HG03558 (cell line): ENCODE data around the gene PPP1R14D.
A peak's percentile ranks its signal among the peaks of the same experiment; 100 is the strongest.

Experiments
- ATAC-seq: cut with Tn5 transposase; IDR thresholded peaks from one replicate; pipeline ENCODE4 v1.9.1; 2021; ENCODE audit warnings: moderate number of reproducible peaks; ENCODE audit not compliant: unreplicated experiment; ENCODE audit errors: extremely low read depth

Gene PPP1R14D

GRCh38 chr15:40825661-40826422 is 2.7 kb downstream of the PPP1R14D start:
- ATAC-seq = no peak

DNA sequence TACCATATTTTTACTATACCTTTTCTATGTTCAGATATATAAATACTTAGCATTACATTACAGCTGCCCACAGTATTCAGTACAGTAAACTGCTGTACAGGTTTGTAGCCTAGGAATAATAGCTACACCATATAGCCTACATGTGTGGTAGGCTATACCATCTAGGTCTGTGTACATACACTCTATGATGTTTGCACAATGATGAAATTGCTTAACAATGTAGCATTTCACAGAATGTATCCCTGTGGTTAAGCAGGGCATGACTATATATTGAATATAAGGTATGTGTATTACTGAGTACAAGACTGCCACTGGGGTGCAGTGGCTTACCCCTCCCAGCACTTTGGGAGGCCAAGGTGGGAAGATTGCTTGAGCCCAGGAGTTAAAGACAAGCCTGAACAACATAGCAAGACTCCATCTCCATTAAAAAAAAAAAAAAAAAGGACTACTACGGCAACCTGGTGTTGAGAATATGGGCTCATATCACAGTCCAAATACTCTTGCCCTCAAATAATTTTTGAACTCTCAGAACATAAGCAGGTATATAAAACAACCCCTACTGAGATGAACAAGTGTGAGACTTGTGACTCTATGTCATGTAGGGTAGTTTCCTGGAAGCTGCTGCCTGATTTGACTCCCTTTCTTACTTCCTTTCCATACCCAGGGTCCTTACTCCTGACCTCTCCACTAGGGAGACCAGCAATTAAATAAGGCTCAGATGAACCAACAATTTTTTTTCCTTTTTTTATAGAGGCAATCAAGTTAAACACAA is 4.8 kb downstream of the PPP1R14D start:
- ATAC-seq = no peak

GRCh38 chr15:40821195-40821594 is 7.3 kb downstream of the PPP1R14D start:
- ATAC-seq = no peak

DNA sequence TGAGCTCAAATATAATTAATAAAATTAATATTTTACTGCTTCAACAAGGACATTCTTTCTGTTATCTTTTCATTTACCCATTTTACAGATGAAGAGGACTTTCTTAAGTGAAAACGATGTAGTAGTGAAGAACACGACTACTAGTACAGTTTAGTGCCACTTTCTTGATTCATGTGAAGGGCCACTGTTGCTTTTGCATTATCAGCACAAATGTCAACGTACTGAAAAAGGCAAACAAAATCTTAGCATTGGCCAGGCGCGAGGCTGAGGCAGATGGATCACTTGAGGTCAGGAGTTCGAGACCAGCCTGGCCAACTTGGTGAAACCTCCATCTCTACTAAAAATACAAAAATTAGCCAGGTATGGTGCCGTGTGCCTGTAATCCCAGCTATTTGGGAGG is 9.5 kb downstream of the PPP1R14D start:
- ATAC-seq = no peak

- no peak for ATAC-seq
Measured at GRCh38 chr15:40815042-40815698, 13.3 kb downstream of the PPP1R14D start.

DNA sequence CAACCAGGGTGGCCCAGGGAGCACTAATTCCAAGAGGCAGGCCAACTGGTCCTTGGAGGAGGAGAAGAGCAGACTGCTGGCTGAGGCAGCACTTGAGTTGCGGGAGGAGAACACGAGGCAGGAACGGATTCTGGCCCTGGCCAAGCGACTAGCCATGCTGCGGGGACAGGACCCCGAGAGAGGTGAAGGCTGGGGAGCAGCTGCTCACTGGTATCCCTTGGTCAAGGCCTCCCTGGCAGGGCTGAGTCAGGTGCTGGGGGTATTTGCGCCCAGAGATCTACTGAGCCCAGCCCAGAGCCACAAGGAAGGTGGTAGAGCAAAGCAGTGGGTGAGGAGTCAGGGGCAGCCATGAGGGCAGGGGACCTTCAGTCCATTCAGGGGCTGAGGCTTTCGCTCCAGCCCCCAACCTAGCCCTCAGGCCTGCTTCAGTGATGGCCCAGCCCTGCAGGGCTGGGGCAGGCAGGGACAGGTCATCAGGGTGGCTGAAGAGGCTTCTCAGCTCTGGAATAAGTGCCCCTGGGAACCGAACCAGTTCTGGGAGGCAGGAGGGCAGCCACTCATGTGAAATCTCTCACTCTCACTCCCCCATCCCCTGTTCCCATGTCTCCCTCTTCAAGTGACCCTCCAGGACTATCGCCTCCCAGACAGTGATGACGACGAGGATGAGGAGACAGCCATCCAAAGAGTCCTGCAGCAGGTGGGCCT is 15.6 kb downstream of the PPP1R14D start:
- no peak for ATAC-seq

- no peak for ATAC-seq
Measured at GRCh38 chr15:40808861-40809450, 19.6 kb downstream of the PPP1R14D start.

GRCh38 chr15:40807888-40808461 is 20.5 kb downstream of the PPP1R14D start:
- no peak for ATAC-seq

DNA sequence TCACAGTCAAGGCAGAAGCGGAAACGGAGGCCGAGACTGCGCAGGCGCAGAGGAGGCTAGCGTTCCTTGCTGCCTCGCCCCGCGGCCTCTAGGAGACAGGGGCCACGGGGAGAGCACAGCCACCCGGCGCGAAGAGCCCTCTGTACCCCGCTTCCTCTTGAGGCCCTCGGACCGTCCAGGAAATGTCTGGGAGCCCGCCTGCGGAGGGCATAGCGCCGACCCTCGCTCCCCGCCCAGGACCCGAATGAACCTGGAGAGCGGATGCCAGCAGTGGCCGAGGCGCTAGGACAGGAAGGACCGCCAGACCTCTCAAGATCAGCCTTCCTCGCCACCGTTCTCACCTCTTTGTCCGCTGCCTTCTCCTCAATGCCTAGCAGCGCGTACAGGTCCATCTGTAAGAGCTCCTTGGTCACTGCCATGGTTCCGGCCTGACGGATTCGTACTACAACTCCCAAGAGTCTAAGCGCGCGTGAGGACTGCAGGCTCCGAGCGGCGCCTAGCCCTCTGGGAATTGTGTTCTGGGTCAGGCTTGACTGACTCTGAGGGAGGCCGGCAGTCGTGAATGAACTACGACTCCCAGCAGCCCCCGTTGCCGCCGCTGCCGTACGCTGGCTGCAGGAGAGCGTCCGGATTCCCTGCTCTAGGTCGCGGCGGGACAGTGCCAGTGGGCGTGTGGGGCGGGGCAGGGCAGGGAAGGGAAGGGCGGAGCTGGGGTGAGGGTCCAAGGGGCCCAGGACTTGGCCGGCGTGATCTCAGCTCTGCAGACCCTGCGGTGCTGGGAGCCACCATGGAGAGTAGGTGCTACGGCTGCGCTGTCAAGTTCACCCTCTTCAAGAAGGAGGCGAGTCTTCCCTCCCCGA is 21.2 kb downstream of the PPP1R14D start, which contains the start of the genes DNAJC17 and ZFYVE19:
Gene DNAJC17 (minus strand): TSS at position 446 of the 860 bp plus-strand sequence. CDS start 27 bp downstream, at position 419.
Gene ZFYVE19 (plus strand): TSS at position 62 of the 860 bp plus-strand sequence. CDS start 501 bp downstream, at position 563.
- peak; percentile 85 for ATAC-seq

DNA sequence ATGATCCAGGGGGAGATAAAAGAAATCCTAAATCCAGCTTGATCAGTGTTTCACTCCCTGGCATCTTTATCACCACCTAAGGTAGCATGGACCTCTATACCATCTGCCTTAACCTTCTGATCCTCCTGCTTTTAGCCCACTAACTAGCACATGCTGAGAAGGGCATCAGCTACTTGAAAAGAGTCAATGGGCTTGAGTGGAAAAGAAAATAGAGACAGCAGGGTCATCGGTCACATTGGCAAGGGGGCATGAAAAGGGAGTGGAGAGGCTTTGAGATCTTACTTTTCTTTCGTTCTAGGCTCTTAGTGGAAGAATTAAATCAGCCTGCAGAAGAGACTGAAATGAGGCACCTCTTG is 21.9 kb downstream of the PPP1R14D start:
- ATAC-seq = no peak

- ATAC-seq = no peak
Measured at GRCh38 chr15:40803688-40804087, 24.8 kb downstream of the PPP1R14D start.

DNA sequence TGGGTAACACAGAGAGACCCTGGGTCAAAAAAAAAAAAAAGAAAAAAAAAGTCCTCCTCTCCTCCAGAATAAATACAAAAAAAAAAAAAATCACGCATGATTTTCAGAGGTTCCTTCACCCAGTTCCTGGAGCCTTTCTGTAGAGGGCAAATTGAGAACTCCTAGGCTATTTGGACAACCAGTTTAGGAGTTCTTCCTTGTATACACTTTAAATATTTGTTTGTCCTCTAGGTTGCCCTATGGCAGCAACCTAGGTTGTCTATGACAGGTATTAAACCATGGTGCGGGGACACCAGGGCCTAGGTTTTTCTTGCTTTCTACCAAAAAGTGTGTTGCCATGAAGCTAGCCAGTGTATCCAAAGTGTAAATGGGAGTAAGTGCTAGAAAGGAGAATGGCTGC is 25.4 kb downstream of the PPP1R14D start:
- no peak for ATAC-seq

GRCh38 chr15:40799523-40799922 is 29.0 kb downstream of the PPP1R14D start:
- no peak for ATAC-seq

DNA sequence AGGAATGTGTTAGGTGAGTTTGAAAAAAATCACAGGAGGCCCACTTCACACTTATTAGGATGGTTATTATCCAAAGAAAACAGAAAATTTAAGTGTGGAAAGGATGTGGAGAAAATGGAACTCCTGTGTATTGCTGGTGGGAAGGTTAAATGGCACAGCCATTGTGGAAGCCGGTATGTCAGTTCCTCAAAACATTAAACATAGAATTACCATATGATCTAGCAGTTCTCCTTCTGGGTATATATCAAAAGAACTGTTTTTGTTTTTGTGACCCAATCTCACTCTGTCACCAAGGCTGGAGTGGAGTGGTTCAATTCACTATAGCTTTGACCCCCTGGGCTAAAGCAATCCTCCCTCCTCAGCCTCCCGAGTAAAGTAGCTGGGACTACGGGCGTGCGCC is 32.0 kb downstream of the PPP1R14D start:
- no peak for ATAC-seq

- ATAC-seq = no peak
Measured at GRCh38 chr15:40796041-40796440, 32.5 kb downstream of the PPP1R14D start.

DNA sequence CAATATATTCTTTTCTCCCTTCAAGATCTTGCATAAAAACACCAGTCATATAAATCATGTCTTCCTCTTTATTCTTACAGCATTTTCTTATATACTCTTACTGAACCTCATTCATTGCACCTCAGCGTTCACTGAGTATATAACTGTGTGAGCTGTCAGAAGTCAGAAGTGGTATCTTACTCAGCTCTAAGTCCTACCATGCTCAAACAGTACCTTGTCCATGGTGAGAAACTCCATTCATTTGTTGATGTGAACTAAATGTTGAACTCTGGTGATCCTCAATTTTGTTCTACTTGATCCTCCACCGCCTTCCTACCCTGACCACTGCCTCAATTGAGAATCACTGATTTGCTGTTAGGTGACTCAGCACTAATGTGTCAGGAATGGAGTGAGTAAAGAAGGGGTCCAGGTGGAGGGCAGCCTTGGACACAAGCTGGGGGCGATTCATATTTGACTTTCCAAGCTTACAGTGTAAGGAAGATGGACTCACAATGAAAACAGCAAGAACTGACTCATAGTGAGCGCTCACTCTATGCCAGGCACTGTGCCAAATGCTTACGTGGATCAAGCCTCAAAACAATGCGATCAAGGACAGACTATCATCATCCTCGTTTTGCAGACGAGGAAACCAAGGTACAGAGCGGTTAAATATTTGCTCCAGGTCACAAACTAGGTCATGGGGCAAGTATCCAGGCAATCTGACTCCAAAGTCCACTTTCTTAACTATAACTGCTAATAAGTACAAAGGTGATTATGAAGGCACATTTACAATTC is 35.1 kb downstream of the PPP1R14D start:
- ATAC-seq = no peak

- no peak for ATAC-seq
Measured at GRCh38 chr15:40792394-40792793, 36.1 kb downstream of the PPP1R14D start.

GRCh38 chr15:40790718-40791117 is 37.8 kb downstream of the PPP1R14D start:
- no peak for ATAC-seq
